Ovary (tissue), 9 donors: ENCODE data around the gene RSF1. TPM values are rescaled to one million over a fixed set of nuclear protein-coding genes. Genes with fewer than 3 reads are reported as not detected.

Source experiments
- DNase-seq, 5 donors: peaks; one replicate each; pipeline ENCODE4 v3.0.0-alpha.2; 2019 to 2020
- H3K27ac ChIP-seq, 2 donors: fragments of 200-600 bp; one replicate each; pipeline versions ENCODE4 v1.5.1 to v1.8.0; 2019 to 2022
- H3K27me3 ChIP-seq: fragments of 200-600 bp; one replicate; pipeline ENCODE4 v1.8.0; 2022
- H3K36me3 ChIP-seq: fragments of 200-600 bp; sonication (generic); one replicate; pipeline ENCODE4 v1.5.1; 2019
- H3K4me1 ChIP-seq: one replicate; pipeline ENCODE4 v1.8.1; 2013; ENCODE audit warnings: mild to moderate bottlenecking, moderate library complexity; ENCODE audit not compliant: insufficient read depth
- H3K4me3 ChIP-seq: fragments of 200-600 bp; sonication (generic); one replicate; pipeline ENCODE4 v1.5.1; 2017
- H3K9me3 ChIP-seq, 2 donors: fragments of 200-600 bp in 1 of 2; sonication (generic) in 1 of 2; one replicate each; pipeline versions ENCODE4 v1.5.1 to v1.8.1; 2013 to 2019; ENCODE audit warnings: mild to moderate bottlenecking in 1 of 2, moderate library complexity in 1 of 2
- EP300 ChIP-seq: sonication (generic); formaldehyde crosslinking; IDR thresholded peaks from one replicate; pipeline ENCODE4 v1.6.1; 2017; ENCODE audit warnings: antibody characterized with exemption
- POLR2A ChIP-seq: fragments of 450-650 bp; IDR thresholded peaks from one replicate; pipeline ENCODE4 v1.6.1; 2017; ENCODE audit warnings: antibody characterized with exemption, mild to moderate bottlenecking, moderate library complexity
- WGBS, 3 donors: extraction: QIAGEN DNeasy Blood & Tissue Kit in 1 of 3; methylation state at CpG; one replicate each; pipeline versions ENCODE4 v1.1.5 to v1.1.7; 2013 to 2017; 5-methylcytosine and 5-hydroxymethylcytosine counted together
- intact Hi-C, 4 donors: fragments of 100-400 bp; cut with DNase I; formaldehyde crosslinking; loops; one replicate each; pipeline versions ENCODE4 v1.11.0 to v1.15.1; 2022 to 2023
- polyA plus RNA-seq, 2 donors: library from polyadenylated mRNA; stranded (reverse); fragments of 200-250 nt in 1 of 2; fragments of 350-450 nt in 1 of 2; fragmentation: Illumina TruSeq in 1 of 2; extraction: RNeasy Lipid Tissue Mini Kit (QIAGEN cat#74804) in 1 of 2; gene quantifications; one replicate each; pipeline ENCODE4 v1.2.3, GENCODE V29; 2013 to 2014
- total RNA-seq, 7 donors: library from RNA; depleted of rRNA in 2 of 7; stranded (reverse); fragments of >200 nt in 2 of 7; fragmentation: NEBNext Ultra II Directional in 3 of 7; extraction: Animal tissue kit (Norgen Biotek cat#: 25700) in 3 of 7; gene quantifications; one replicate each; pipeline versions ENCODE4 v1.1.0 to v1.2.4, GENCODE V29; 2016 to 2023
- TF ChIP-seq, protein P1 (sequence below), 3 donors: fragments of 450-650 bp in 2 of 3; fragments of 200-600 bp in 1 of 3; IDR thresholded peaks; one replicate each; pipeline versions ENCODE4 v1.5.1 to v1.8.0; 2016 to 2022; ENCODE audit warnings: antibody characterized with exemption in 3 of 3, mild to moderate bottlenecking in 1 of 3
- donor health status: DM: no; HTN: no; CAD: no; lungs with moderate emphysema.
- donor health status: DM: no; HTN: no; CAD: no.
- donor health status: Bipolar disorder and iron deficiency.
- donor health status: DM: yes; HTN: yes; CAD: no.
- donor health status: DM: no; HTN: no; CAD: no.
- donor health status: DM: yes; HTN: yes; CAD: no.

RSF1 gene
- total and polyA plus RNA-seq, 9 donors, result 14.8 to 89.2 (median 76.4) TPM

DNA sequence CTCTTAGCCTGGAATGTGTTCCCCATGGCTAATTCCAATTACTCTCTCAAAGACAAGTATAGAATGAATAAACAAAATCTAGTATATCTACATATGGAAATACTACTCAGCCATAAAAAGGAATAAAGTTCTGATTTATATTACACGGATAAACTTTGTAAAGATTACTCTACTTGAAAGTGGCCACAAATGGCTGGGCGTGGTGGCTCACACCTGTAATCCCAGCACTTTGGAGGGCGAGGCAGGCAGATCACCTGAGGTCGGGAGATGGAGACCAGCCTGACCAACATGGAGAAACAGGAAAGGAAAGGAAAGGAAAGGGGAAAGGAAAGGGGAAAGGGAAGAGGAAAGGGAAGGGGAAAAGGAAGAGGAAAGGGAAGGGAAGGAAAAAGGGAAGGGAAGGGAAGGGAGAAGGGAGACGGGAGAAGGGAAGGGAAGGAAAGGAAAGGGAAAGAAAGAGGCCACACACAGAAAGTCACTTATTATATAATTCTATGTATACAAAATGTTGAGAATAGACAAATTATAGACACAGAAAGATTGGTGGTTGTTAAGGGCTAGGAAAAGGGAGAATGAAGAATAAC, 92.2 kb downstream of the RSF1 start:
- Histone ChIP-seq H3K9me3 (no peaks in the 10 kb centered on the region), H3K4me3 (no peak overlapping the region), H3K27ac (no peak overlapping the region), H3K36me3 (no peaks in the 10 kb centered on the region), H3K4me1 (no peaks in the 10 kb centered on the region), H3K27me3 (no peaks in the 10 kb centered on the region)
- WGBS, 3 donors, result 96 to 97% (median 96%) methylated on average over 5 of the region's 5 CpGs
- TF ChIP-seq, protein P1, sequence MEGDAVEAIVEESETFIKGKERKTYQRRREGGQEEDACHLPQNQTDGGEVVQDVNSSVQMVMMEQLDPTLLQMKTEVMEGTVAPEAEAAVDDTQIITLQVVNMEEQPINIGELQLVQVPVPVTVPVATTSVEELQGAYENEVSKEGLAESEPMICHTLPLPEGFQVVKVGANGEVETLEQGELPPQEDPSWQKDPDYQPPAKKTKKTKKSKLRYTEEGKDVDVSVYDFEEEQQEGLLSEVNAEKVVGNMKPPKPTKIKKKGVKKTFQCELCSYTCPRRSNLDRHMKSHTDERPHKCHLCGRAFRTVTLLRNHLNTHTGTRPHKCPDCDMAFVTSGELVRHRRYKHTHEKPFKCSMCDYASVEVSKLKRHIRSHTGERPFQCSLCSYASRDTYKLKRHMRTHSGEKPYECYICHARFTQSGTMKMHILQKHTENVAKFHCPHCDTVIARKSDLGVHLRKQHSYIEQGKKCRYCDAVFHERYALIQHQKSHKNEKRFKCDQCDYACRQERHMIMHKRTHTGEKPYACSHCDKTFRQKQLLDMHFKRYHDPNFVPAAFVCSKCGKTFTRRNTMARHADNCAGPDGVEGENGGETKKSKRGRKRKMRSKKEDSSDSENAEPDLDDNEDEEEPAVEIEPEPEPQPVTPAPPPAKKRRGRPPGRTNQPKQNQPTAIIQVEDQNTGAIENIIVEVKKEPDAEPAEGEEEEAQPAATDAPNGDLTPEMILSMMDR (IDR thresholded peaks at IDR 0.05), result no peak
- TF ChIP-seq EP300, result no peak
- no peak for TF ChIP-seq POLR2A
- no peak for DNase-seq
- intact Hi-C loops, result no loop called here

DNA sequence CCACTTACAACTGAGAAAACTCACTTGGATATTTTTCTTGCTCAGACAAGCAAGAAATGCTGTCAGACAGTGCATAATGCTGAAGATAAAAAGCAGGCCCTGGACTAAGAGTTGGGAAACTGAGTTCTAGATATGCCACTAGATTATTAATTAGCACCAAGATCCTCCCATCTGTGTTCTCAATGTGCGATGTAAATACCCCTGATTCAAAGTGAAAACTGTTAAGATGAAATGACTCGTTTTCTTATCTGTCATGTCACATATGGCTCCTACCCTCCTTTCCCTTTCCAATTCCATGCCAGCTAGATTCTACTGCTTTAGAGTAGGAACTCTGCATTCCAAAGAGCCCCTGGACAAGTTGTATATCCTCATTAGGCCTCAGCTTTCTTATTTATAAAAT, 94.0 kb downstream of the RSF1 start:
- intact Hi-C loops, result no loop called here

DNA sequence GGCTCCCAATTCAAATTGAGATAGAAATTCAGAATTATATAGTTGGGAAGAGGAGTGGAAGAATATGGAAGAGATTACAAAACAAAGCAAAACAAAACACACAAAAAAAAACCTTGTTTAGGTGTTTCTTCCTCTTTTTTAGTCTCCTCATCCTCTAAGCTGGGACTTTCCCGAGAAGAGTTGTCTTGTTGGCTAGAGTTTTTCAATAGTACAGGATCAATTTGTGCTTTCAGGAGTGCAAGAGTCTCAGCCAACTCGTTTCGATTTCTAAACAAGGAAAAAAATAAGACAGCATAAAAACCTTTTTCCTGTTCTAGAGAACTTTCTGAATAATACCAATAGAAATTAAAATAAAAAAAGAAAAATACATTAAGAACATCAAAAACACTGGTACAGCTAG, 95.1 kb downstream of the RSF1 start:
- H3K36me3 ChIP-seq, result no peaks in the 10 kb centered on the region
- no peaks in the 10 kb centered on the region for H3K27me3 ChIP-seq
- no peaks in the 10 kb centered on the region for H3K9me3 ChIP-seq
- DNase-seq, result no peak
- TF ChIP-seq EP300, result no peak
- no peak for TF ChIP-seq POLR2A
- TF ChIP-seq, protein P1 (IDR thresholded peaks at IDR 0.05), result no peak
- H3K4me1 ChIP-seq, result no peaks in the 10 kb centered on the region
- intact Hi-C loops, result no loop called here
- 20 to 37% (median 30%) methylated on average over 3 of the region's 3 CpGs for WGBS, 3 donors
- no peak overlapping the region for H3K4me3 ChIP-seq
- H3K27ac ChIP-seq, result no peak overlapping the region

More for the DNA sequence above, 94.0 kb downstream of the RSF1 start:
- Histone ChIP-seq H3K9me3 (no peaks in the 10 kb centered on the region), H3K36me3 (no peaks in the 10 kb centered on the region), H3K27me3 (no peaks in the 10 kb centered on the region), H3K4me3 (no peak overlapping the region), H3K4me1 (no peaks in the 10 kb centered on the region), H3K27ac (no peak overlapping the region)
- 63 to 69% (median 68%) methylated on average over 2 of the region's 2 CpGs for WGBS, 3 donors
- TF ChIP-seq EP300 (no peak), POLR2A (no peak)
- TF ChIP-seq, protein P1 (IDR thresholded peaks at IDR 0.05), result no peak
- DNase-seq, result no peak

- intact Hi-C loops, result no loop called here
Measured at GRCh38 chr11:77724636-77725035, 95.9 kb downstream of the RSF1 start.

More at GRCh38 chr11:77724636-77725035, 95.9 kb downstream of the RSF1 start:
- H3K27me3 ChIP-seq, result no peaks in the 10 kb centered on the region
- H3K27ac ChIP-seq, result no peak overlapping the region
- TF ChIP-seq, protein P1 (IDR thresholded peaks at IDR 0.05), result no peak
- TF ChIP-seq POLR2A, result no peak
- TF ChIP-seq EP300, result no peak
- no peak overlapping the region for H3K4me3 ChIP-seq
- 77 to 91% (median 89%) methylated on average over 4 of the region's 4 CpGs for WGBS, 3 donors
- no peak for DNase-seq
- no peaks in the 10 kb centered on the region for H3K4me1 ChIP-seq
- no peaks in the 10 kb centered on the region for H3K36me3 ChIP-seq
- no peaks in the 10 kb centered on the region for H3K9me3 ChIP-seq
